Heart right ventricle (tissue), 16 donors: ENCODE results near the gene MDFIC2. TPM values are rescaled to one million over a fixed set of nuclear protein-coding genes. Genes with fewer than 3 reads are reported as not detected.

ENCODE experiments used
- ATAC-seq, 8 donors: fragments of 200-7000 bp; cut with Tn5 transposase; one replicate each; pipeline ENCODE4 v1.9.1; 2020; ENCODE audit warnings: mild to moderate bottlenecking in 8 of 8, moderate library complexity in 8 of 8, moderate number of reproducible peaks in 1 of 8
- DNase-seq, 2 donors: peaks; one replicate each; pipeline ENCODE4 v3.0.0-alpha.2; 2020
- H3K27ac ChIP-seq, 10 donors: fragments of 200-600 bp; sonication (generic) in 2 of 10; one replicate each; pipeline versions ENCODE4 v1.5.0 to v1.8.0; 2020 to 2022; ENCODE audit warnings: mild to moderate bottlenecking in 3 of 10
- H3K27me3 ChIP-seq, 7 donors: fragments of 200-600 bp; one replicate each; pipeline ENCODE4 v1.8.0; 2021 to 2022; ENCODE audit warnings: mild to moderate bottlenecking in 2 of 7
- H3K36me3 ChIP-seq, 9 donors: fragments of 200-600 bp; sonication (generic) in 1 of 9; one replicate each; pipeline versions ENCODE4 v1.5.0 to v1.8.0; 2020 to 2022; ENCODE audit warnings: mild to moderate bottlenecking in 2 of 9
- H3K4me1 ChIP-seq, 9 donors: fragments of 200-600 bp; sonication (generic) in 1 of 9; one replicate each; pipeline versions ENCODE4 v1.5.0 to v1.8.0; 2020 to 2022; ENCODE audit warnings: mild to moderate bottlenecking in 4 of 9
- H3K4me3 ChIP-seq, 10 donors: fragments of 200-600 bp; sonication (generic) in 2 of 10; one replicate each; pipeline versions ENCODE4 v1.5.0 to v1.8.0; 2020 to 2022; ENCODE audit warnings: mild to moderate bottlenecking in 7 of 10, moderate library complexity in 2 of 10
- H3K9me3 ChIP-seq, 11 donors: fragments of 200-600 bp in 10 of 11; sonication (generic) in 2 of 11; one replicate each; pipeline versions ENCODE4 v1.5.0 to v1.8.0; 2013 to 2022; ENCODE audit warnings: mild to moderate bottlenecking in 2 of 11, control low read depth in 1 of 11, moderate library complexity in 1 of 11
- WGBS, 2 donors: extraction: QIAGEN DNeasy Blood & Tissue Kit; methylation state at CpG; one replicate each; pipeline ENCODE4 v1.1.7; 2013; ENCODE audit warnings: inconsistent platforms in 1 of 2; 5-methylcytosine and 5-hydroxymethylcytosine counted together
- intact Hi-C, 10 donors: fragments of 100-400 bp; cut with DNase I; formaldehyde crosslinking; loops; one replicate each; pipeline versions ENCODE4 v1.11.1 to v1.14.2; 2022
- polyA plus RNA-seq, 2 donors: library from polyadenylated mRNA; stranded (reverse); fragments of 200-250 nt; gene quantifications; one replicate each; pipeline ENCODE4 v1.2.3, GENCODE V29; 2013
- total RNA-seq, 10 donors: library from RNA; stranded (reverse); fragmentation: NEBNext Ultra II Directional in 3 of 10; extraction: Animal tissue kit (Norgen Biotek cat#: 25700) in 3 of 10; gene quantifications; one replicate each; pipeline versions ENCODE4 v1.2.1 to v1.2.4, GENCODE V29; 2021 to 2023
- TF ChIP-seq, protein P1 (sequence below), 9 donors: fragments of 200-600 bp; sonication (generic) in 2 of 9; IDR thresholded peaks; one replicate each; pipeline versions ENCODE4 v1.5.0 to v1.8.0; 2021 to 2022; ENCODE audit warnings: antibody characterized with exemption in 9 of 9, mild to moderate bottlenecking in 5 of 9, moderate library complexity in 1 of 9
- donor health status: Arrhythmogenic right ventricular cardiomyopathy.
- donor health status: ischemic (EF 13 %, LVEDD 7.1; RV severe dilation, severe dysfunction).
- donor health status: healthy with polysubstance abuse.
- donor health status: DM: no; HTN: yes; CAD: no.
- donor health status: DM: no; HTN: no; CAD: no.
- donor health status: ischemic (EF 25% LVEDD 6.9; RV normal size, moderate dysfunction).
- donor health status: ischemic (EF 25% LVEDD 5.7; RV mildly dilated, moderate dysfunction).
- donor health status: healthy.
- donor health status: DM: yes; HTN: yes; CAD: no.
- donor health status: Ischemic cardiomyopathy.
- donor health status: ischemic (EF 35%, LVEDD 5.7; RV mildly dilated, moderate dysfunction).
- donor health status: nonischemic (EF 11% LVEDD 7.7; RV severe dilation, severe dysfunction).
- donor health status: DM: yes; HTN: yes; CAD: no.
- donor health status: PGD.
- donor health status: ischemic (EF 29% LVEDD 5.4; RV normal size, mild dysfunction).
- donor health status: nonischemic (EF 23%, LVEDD 6.1; RV moderate dilation, normal function).

The MDFIC2 gene
- total and polyA plus RNA-seq, 12 donors, result 0.06 TPM; not detected in 11

DNA sequence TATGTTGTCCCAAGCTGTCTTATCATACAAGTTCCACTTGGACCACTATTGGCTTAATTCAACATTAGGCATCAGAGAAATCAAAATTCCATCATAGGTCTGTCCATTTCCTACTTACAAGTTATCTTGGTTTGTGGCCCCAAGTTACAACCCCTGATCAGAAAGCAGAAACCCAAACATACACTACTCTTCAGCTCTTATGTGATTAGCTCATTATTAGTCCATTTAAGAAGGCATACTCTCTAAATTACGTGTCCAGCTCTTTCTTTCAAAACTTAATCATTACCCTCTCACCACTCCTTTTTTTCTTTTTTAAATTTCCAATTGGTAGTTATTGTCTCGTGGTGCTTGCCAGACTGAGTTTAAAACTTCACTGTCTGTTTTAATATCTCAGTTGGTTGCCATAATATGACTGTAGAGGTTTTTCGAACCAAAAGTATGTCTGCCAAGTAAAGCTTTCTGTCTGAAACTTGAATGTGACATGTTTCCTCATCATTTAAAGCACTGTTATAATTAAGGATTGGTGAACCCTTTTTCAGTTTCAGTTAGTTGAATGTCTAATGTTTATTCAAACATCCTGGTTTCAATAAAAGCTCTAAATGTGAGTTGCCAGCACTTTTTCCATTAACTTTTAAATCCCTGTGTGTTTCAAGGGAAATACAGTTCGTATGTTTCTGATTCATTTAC lies 162.6 kb downstream of the MDFIC2 start:
- no peaks in the 10 kb centered on the region for H3K36me3 ChIP-seq
- DNase-seq, result no peak
- H3K4me1 ChIP-seq, result no peaks in the 10 kb centered on the region
- no peak overlapping the region for H3K4me3 ChIP-seq
- ATAC-seq, result no peak
- WGBS, 2 donors, result 63 to 64% methylated on average over 4 of the region's 4 CpGs
- TF ChIP-seq, protein P1, sequence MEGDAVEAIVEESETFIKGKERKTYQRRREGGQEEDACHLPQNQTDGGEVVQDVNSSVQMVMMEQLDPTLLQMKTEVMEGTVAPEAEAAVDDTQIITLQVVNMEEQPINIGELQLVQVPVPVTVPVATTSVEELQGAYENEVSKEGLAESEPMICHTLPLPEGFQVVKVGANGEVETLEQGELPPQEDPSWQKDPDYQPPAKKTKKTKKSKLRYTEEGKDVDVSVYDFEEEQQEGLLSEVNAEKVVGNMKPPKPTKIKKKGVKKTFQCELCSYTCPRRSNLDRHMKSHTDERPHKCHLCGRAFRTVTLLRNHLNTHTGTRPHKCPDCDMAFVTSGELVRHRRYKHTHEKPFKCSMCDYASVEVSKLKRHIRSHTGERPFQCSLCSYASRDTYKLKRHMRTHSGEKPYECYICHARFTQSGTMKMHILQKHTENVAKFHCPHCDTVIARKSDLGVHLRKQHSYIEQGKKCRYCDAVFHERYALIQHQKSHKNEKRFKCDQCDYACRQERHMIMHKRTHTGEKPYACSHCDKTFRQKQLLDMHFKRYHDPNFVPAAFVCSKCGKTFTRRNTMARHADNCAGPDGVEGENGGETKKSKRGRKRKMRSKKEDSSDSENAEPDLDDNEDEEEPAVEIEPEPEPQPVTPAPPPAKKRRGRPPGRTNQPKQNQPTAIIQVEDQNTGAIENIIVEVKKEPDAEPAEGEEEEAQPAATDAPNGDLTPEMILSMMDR (IDR thresholded peaks at IDR 0.05), result no peak
- peaks cover 0 to 6% (median 0%) of the 10 kb centered on the region in 11 donors for H3K9me3 ChIP-seq
- H3K27me3 ChIP-seq, result no peaks in the 10 kb centered on the region
- intact Hi-C loops, result no loop called here
- no peak overlapping the region for H3K27ac ChIP-seq
